Inflammatory macrophage (primary cell): Measurements from ENCODE around the gene ATOH8.

Experiments
- DNase-seq, 2 donors: peaks; one replicate each; pipeline ENCODE4 v3.0.0-alpha.2; 2020 to 2022

The ATOH8 gene

DNA sequence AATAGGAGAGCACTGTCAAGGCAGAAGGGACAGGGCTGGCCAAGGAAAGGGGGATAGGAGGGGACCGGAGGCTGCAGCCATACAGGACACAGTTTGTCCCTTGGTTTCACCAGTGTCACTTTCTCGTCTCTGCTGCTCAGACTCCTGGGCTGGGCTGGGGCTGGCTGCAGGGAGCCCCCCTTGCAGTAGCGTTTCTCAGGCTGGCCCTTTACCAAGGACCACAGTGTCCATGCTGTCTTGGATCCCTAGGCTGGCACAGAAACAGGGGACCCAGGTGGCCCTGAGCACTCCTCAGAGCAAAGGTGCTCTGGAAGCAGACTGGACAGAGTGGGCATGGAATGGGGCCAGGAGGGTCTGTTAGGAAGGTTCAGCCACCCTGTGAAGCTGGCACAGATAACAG lies 34.8 kb downstream of the ATOH8 start:
- DNase-seq: no peak

- DNase-seq: no peak
These were observed 35.5 kb downstream of the ATOH8 start for GRCh38 chr2:85789271-85789670.

DNA sequence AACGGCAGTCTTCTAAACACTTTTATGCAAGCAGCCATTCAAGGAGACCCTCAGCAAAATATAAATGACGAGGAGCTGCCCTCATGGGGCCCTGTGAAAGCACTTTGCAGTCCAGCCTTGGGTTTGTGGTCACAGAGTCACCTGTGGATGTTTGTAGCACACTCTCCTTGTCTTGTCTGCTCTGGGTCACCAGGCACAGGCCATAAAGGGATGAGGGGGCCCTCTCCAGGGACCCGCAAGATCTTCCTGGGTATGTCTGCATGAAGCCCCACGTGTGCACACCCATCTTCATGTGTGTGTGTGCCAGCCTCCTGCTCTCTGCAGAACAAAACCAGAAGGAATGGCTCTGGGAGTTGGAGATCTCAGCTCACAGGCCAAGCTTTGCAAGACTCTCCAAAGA lies 36.2 kb downstream of the ATOH8 start:
- no peak for DNase-seq

GRCh38 chr2:85790499-85791188 lies 36.9 kb downstream of the ATOH8 start:
- peak; percentile 77 to 84 for DNase-seq

DNA sequence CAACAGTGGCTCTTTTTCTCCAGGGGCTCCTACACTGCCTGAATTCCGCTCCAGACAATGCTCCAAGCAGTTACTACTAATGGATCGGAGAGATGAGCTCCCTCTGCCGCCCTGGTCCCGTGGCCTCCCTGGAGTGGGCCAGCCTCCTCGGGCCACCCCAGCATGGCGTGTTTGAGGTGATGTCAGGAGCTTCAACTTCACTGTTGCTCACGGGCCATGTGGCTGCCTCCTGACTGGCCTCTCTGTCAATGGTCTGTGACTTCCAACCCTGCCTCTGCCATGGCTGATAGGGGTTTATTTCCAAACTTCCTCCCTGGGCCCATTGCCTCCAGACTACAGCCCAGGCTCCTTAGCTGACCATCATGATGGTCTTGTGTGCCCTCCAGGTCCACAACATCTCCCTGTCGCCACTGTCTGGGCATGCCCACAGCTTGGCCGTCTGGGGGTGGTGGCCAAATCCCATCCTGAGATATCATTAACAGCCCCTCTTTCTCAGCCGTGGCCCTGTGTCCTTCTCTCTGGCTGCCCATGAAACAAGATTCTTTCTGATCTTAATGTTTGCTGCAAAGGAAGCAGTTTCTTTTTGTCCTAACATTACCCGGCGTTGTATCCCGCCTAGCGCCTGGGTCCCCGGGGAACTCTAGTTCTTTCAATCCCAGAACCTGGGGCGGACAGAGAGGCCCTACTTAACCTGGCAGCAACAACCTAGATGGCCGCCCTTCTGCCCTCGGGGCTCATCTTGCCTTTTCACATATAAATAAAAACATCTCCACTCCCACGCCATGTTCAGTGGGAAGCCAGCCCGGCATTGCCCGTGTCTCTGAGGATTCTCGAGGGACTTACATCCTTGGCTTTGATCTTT lies 38.1 kb downstream of the ATOH8 start:
- DNase-seq: no peak

GRCh38 chr2:85792783-85793441 lies 39.1 kb downstream of the ATOH8 start:
- no peak for DNase-seq

- no peak for DNase-seq
These were observed 39.8 kb downstream of the ATOH8 start for GRCh38 chr2:85793584-85793983.

GRCh38 chr2:85794038-85794441 lies 40.2 kb downstream of the ATOH8 start:
- no peak for DNase-seq

DNA sequence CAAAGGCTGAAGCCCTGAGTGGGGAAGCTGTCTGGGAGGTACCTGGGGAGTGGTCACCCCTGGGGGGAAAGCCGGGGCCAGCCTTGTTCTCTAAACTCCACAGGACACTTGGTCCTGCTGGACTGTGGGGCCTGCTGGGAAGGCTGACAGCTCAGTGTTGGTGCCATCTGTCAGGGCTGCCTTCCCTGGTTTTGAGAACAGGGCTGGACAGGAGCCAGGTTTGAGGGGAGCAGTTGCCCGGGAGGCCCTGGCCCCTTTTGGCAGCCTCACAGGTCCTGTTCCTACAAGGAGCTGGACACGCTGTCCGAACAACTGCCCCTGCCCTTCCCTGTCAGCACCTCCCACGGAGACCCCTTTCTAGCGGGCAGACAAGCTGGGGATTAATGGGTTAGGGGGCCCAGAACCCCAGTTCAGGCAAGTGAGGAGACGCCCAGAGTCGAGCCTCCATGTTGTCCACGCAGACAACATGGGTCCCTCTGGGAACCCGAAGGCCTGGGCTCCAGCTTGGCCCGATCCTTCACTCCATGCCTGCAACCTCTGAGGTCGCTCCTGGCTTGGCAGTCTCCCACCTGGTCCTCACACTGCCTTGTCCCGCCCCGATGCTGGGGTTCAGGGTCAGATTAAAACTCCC lies 40.8 kb downstream of the ATOH8 start:
- no peak for DNase-seq

GRCh38 chr2:85795331-85796045 lies 41.7 kb downstream of the ATOH8 start:
- no peak for DNase-seq

DNA sequence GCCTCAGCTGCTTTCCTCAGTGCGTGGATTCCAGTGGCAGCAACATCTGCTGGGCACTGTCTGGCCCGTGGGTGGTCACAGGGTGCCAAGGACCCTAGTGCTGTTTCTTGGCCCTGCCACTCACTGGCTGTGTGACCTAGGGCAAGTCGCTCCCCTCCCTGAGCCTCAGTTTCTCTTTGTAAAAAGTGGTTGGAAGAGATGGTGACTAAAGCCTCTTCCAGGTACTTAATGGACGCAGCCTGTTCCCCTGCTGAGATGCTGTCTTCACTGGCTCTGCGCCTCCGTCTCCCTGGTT lies 42.2 kb downstream of the ATOH8 start:
- DNase-seq: no peak

- no peak for DNase-seq
These were observed 42.8 kb downstream of the ATOH8 start for GRCh38 chr2:85796341-85797262.

GRCh38 chr2:85797263-85797660 lies 43.5 kb downstream of the ATOH8 start:
- no peak for DNase-seq

GRCh38 chr2:85797921-85798320 lies 44.1 kb downstream of the ATOH8 start:
- DNase-seq: peak; percentile 18 to 27

DNA sequence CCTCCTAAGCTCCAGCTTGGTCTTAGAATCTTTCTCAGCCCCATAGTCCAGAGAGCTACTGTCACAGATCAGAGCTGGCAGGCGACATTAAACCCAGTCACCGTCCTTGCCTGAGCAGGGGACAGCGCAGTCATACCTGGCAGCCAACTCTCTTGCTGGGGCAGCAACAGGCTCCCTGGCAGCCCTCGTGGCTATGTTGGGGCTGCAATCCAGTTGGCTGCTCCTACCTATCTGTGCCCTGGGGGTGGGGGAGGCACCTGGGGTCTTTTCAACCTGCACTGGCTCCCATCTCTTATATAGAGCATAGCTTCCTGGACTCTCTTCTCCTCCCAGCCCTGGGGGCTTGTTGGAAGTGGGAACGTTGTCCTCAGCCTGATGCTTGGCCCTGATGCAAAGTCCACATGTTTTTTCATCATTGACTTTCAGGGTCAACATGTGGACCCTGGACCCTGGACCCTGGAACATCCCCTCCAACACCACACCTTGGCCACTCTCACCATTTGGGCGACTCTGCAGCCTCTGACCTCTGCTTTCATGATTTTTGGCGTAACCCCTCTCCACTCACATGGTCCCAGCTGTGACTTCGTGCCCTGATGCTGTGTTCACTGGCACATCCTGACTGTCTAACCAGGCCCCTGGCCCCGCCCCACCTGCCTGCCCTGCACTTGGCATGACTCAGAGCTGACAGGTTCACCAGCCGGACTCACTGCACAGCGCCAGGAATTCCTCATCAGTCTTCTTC lies 45.6 kb downstream of the ATOH8 start:
- DNase-seq: no peak

DNA sequence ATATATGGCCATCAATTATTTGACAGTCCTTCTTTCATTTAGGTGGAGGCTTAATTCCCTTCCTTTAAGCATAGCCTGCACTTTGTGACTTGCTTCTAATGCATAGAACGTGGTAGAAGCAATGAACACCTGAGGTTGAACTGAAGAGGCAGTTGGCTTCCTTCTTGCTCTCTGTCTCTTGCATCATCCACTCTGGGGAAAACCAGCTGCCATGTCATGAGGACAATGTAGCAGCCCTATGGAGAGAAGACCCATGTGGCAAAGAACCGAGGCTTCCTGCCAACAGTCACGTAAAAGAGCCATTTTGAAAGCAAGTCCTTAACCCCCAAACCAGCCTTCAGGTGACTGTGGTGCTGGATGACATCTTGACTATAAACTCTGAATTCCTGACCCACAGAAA lies 46.8 kb downstream of the ATOH8 start:
- peak in 1 of 2 donors; percentile 52 for DNase-seq

DNA sequence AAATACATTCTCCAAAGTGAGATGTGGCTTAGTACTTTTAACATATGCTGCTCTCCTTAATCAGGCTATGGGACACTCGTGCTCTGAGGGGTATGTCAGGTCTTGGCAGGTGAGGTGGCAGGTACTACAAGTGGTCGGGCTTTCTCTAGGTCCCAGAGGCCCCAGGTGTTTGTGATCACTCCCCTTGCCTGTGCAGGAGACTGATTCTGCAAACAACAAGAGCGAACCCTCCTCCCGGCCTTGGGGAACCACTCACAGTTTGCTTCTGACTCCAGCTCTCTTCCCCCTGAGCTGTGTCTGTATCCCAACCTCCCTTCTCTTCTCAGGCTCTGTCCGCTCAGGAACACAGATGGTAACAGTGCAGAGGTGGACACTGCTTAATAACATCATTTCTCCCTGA lies 48.1 kb downstream of the ATOH8 start:
- DNase-seq: no peak

DNA sequence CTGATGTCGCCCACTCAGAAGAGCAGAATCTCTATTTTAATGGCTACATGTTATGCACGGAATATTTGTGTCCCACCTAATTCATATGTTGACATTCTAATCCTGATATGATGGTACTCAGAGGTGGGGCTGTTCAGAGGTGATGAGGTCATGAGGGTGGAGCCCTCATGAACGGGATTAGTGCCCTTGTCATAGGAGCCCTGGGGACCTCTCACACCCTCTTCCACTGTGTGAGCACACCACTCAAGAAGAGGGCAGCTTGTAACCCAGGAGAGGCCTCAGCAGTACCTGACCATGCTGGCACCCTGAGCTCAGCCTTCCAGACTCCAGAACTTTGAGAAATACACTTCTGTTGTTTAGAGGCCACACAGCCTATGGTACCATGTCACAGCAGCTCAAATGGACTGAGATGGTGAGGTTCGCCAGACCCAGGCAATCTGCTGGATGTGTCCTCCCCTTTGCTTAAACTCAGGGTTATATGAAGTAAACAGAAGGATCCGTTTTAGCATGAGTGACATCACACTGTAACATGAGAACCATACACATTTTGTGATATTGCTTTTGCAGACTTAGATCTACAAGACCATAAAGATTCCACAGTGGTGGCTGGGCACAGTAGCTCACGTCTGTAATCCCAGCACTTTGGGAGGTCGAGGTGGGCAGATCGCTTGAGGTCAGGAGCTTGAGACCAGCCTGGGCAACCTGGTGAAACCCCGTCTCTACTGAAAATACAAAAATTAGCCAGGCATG lies 48.7 kb downstream of the ATOH8 start:
- no peak for DNase-seq

DNA sequence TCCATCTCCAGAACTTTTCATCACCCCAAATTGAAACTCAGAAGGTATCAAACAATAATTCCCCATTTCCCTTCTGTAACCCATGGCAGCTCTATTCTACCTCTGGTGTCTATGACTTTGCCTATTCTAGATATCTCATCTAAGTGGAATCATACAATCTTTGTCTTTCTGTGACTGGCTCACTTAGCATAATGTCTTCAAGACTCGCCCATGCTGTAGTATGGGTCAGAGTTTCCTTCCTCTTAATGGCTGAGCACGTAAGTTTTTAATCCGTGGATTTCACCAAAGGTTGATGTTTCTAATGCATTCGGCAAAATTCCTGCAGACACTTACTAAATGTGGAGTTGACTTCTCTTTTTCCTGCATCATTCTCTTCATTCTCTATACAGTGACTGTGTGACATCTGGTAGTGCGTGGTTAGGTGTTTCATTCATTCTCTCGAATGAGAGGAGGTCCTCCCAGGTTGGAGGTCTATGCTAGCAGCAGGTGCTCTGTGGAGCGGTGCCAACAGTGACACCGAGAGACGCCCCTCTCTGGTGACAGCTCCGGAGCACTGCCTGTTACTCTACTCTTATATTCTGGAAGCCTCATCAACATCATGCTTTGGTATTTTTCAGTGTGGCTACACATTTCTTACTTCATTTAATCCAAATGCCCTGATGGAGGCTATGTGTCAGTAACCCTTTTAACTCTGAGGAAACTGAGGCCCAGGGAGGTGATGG lies 50.1 kb downstream of the ATOH8 start:
- DNase-seq: no peak
